CD4-positive, alpha-beta T cell treated with Interleukin-12 subunit alpha and Interleukin-12 subunit beta, for 1 hour (primary cell): ENCODE measurements around the gene CD9.

ENCODE experiments used
- DNase-seq: peaks from one replicate; pipeline ENCODE4 v3.0.0-alpha.2; 2020

Gene CD9

GRCh38 chr12:6277982-6278438 lies 77.8 kb downstream of the CD9 start:
- peak; percentile 9 for DNase-seq

GRCh38 chr12:6278439-6279255 lies 78.4 kb downstream of the CD9 start:
- peak; percentile 87 for DNase-seq

- DNase-seq: no peak
Measured at GRCh38 chr12:6279256-6279628, 79.0 kb downstream of the CD9 start.

- no peak for DNase-seq
Measured at GRCh38 chr12:6279631-6280030, 79.4 kb downstream of the CD9 start.

- DNase-seq: no peak
Measured at GRCh38 chr12:6280053-6280469, 79.9 kb downstream of the CD9 start.

- DNase-seq: no peak
Measured at GRCh38 chr12:6280672-6281071, 80.5 kb downstream of the CD9 start.

- DNase-seq: no peak
Measured at GRCh38 chr12:6281081-6281809, 81.0 kb downstream of the CD9 start.

GRCh38 chr12:6282453-6282840 lies 82.2 kb downstream of the CD9 start:
- no peak for DNase-seq

GRCh38 chr12:6284273-6284672 lies 84.1 kb downstream of the CD9 start:
- no peak for DNase-seq

- peak; percentile 67 for DNase-seq
Measured at GRCh38 chr12:6285063-6285477, 84.9 kb downstream of the CD9 start.

- no peak for DNase-seq
Measured at GRCh38 chr12:6285532-6286306, 85.5 kb downstream of the CD9 start.
